Peyer's patch (tissue), 4 donors: ENCODE data around the gene BTN2A1. TPM values are rescaled to one million over a fixed set of nuclear protein-coding genes. Genes with fewer than 3 reads are reported as not detected.
"Not testable (repeated sequence)": the region's sequence is repeated elsewhere in the genome, so short reads cannot be mapped to it uniquely, and the experiment has no call there.

Experiments
- DNase-seq, 3 donors: peaks; one replicate each; pipeline ENCODE4 v3.0.0-alpha.2; 2017 to 2019
- H3K27ac ChIP-seq, 4 donors: fragments of 200-600 bp; sonication (generic); one replicate each; pipeline ENCODE4 v1.5.1; 2016 to 2019
- H3K27me3 ChIP-seq, 2 donors: fragments of 200-600 bp; sonication (generic); one replicate each; pipeline ENCODE4 v1.5.1; 2019
- H3K36me3 ChIP-seq, 3 donors: fragments of 200-600 bp; sonication (generic); one replicate each; pipeline ENCODE4 v1.5.1; 2016 to 2019
- H3K4me1 ChIP-seq, 4 donors: fragments of 200-600 bp; sonication (generic); one replicate each; pipeline ENCODE4 v1.5.1; 2016 to 2019
- H3K4me3 ChIP-seq, 4 donors: fragments of 200-600 bp; sonication (generic); 1 replicate in 3 of 4; 2 replicates in 1 of 4; pipeline ENCODE4 v1.5.1; 2016 to 2019; ENCODE audit warnings: mild to moderate bottlenecking in 1 of 4
- H3K9me3 ChIP-seq, 4 donors: fragments of 200-600 bp; sonication (generic); one replicate each; pipeline ENCODE4 v1.5.1; 2016 to 2019; ENCODE audit warnings: mild to moderate bottlenecking in 1 of 4
- POLR2A ChIP-seq, 2 donors: fragments of 450-650 bp; IDR thresholded peaks; one replicate each; pipeline ENCODE4 v1.5.1; 2017; ENCODE audit warnings: antibody characterized with exemption in 2 of 2, mild to moderate bottlenecking in 2 of 2, moderate library complexity in 2 of 2
- total RNA-seq, 4 donors: library from RNA; depleted of rRNA; stranded (reverse); fragments of >200 nt; gene quantifications; one replicate each; pipeline ENCODE4 v1.1.0, GENCODE V29; 2016
- TF ChIP-seq, protein P1 (sequence below), 6 experiments: fragments of 450-650 bp in 4 of 6; fragments of 200-600 bp in 2 of 6; sonication (generic) in 1 of 6; IDR thresholded peaks; one replicate each; pipeline ENCODE4 v1.5.1; 2017 to 2019; ENCODE audit warnings: antibody characterized with exemption in 6 of 6, mild to moderate bottlenecking in 3 of 6, moderate library complexity in 1 of 6

The BTN2A1 gene
- total RNA-seq, 4 donors from 2014 or later, result 19.6 to 38.0 (median 33.4) TPM

DNA sequence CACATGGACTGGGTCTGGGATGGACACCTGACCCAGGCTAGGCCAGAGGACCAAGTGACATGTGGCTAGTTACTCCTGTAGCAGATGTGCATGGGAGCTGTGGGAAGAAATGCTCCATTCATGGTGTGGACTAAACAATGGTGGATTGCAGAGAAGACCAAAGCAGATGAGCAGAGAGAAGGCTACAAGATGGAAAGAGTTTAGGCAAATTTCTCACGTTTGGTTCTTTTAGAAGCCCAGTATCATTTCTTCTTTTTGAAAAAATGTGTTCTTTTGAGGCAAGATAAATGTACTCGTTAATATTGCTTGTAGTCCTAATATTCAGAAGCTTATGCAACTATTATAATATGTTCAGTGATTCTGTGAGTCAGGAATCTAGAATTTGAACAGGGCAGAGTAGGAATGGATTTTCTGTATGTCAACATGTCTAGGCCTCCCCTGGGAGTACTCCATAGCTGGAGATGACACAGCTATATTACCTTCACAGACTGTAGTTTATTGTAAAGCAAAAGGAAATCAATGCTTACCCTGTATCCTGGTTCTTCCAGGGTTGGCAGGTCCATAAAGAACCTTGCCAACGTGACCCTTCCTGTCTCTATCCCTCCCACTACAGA, 2.3 kb upstream of the BTN2A1 start:
- TF ChIP-seq, protein P1, sequence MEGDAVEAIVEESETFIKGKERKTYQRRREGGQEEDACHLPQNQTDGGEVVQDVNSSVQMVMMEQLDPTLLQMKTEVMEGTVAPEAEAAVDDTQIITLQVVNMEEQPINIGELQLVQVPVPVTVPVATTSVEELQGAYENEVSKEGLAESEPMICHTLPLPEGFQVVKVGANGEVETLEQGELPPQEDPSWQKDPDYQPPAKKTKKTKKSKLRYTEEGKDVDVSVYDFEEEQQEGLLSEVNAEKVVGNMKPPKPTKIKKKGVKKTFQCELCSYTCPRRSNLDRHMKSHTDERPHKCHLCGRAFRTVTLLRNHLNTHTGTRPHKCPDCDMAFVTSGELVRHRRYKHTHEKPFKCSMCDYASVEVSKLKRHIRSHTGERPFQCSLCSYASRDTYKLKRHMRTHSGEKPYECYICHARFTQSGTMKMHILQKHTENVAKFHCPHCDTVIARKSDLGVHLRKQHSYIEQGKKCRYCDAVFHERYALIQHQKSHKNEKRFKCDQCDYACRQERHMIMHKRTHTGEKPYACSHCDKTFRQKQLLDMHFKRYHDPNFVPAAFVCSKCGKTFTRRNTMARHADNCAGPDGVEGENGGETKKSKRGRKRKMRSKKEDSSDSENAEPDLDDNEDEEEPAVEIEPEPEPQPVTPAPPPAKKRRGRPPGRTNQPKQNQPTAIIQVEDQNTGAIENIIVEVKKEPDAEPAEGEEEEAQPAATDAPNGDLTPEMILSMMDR (IDR thresholded peaks at IDR 0.05), result no peak
- no peak for TF ChIP-seq POLR2A (IDR thresholded peaks at IDR 0.05)
- Histone ChIP-seq H3K4me3 (no peak overlapping the region), H3K27ac (no peak overlapping the region), H3K4me1 (peaks cover 0 to 21% (median 7%) of the 10 kb centered on the region in 4 donors), H3K9me3 (no peaks in the 10 kb centered on the region), H3K27me3 (no peaks in the 10 kb centered on the region), H3K36me3 (peaks cover 0 to 17% (median 0%) of the 10 kb centered on the region in 3 donors)
- no peak for DNase-seq

DNA sequence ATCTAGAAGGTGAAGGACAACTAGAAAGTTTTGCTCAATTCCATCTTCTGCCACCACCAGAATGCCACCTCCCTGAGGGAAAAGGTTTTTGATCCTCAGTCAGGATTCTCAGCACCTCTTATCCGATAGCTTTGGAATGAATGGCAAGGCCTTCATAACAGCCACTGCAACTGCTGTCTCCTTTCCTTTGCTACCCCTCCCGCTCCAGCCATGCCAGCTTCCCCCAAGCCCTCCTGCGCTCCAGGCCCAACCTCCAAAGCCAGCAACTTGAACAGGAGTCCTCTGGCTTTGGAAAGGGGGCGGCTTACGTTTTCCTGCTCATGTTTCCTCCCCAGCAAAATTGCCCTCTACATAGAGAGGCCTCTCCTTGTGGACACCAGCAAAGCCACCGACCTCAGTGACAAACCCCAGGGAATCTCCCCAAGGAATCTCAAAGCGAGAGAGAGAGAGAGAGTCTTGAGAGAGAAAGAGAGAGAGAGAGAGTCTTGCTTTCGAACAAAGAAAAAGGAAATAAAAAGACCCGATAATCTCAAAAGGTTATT, 420 bp upstream of the BTN2A1 start:
- Histone ChIP-seq H3K4me3 (peak overlapping the region; percentile 54 to 92 (median 81)), H3K4me1 (peaks cover 3 to 39% (median 14%) of the 10 kb centered on the region in 4 donors), H3K27me3 (no peaks in the 10 kb centered on the region), H3K36me3 (peaks cover 0 to 20% (median 0%) of the 10 kb centered on the region in 3 donors), H3K27ac (peak overlapping the region; percentile 85 to 94 (median 91)), H3K9me3 (no peaks in the 10 kb centered on the region)
- peak in 1 of 3 donors; percentile 61 for DNase-seq
- no peak for TF ChIP-seq POLR2A (IDR thresholded peaks at IDR 0.05)
- TF ChIP-seq, protein P1 (IDR thresholded peaks at IDR 0.05), result peak in 1 of 6 experiments; percentile 14

DNA sequence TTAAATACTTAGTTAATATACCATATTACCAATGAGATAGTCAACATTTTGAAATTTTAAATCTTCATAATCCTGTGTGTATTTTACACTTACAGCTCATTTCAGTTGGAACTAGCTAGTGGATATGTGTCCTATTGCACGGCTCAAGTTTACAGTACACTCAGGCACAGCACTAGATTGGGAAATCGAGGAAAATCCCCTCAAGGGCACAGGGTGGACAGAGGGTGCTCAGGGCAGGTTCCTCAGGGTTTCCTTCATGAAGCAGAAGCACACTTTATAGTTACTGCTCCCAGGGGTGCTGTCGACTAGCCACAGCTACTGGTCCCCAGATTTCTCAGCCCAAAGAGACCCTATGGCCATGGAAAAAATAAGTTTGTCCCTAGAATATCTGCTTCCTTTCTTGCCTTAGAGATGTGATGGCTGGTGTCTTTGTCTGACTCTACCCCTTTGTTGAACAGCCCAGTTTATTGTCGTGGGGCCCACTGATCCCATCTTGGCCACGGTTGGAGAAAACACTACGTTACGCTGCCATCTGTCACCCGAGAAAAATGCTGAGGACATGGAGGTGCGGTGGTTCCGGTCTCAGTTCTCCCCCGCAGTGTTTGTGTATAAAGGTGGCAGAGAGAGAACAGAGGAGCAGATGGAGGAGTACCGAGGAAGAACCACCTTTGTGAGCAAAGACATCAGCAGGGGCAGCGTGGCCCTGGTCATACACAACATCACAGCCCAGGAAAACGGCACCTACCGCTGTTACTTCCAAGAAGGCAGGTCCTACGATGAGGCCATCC, 1.5 kb downstream of the BTN2A1 start:
- peak overlapping the region in 3 of 4 donors; percentile 73 to 92 (median 89) for H3K4me3 ChIP-seq
- no peaks in the 10 kb centered on the region for H3K9me3 ChIP-seq
- peaks cover 0 to 39% (median 0%) of the 10 kb centered on the region in 3 donors for H3K36me3 ChIP-seq
- H3K27me3 ChIP-seq, result no peaks in the 10 kb centered on the region
- no peak for DNase-seq
- TF ChIP-seq, protein P1 (IDR thresholded peaks at IDR 0.05), result no peak
- TF ChIP-seq POLR2A (IDR thresholded peaks at IDR 0.05), result no peak
- peak overlapping the region in 1 of 4 donors; percentile 94 for H3K27ac ChIP-seq
- peaks cover 3 to 44% (median 14%) of the 10 kb centered on the region in 4 donors for H3K4me1 ChIP-seq

DNA sequence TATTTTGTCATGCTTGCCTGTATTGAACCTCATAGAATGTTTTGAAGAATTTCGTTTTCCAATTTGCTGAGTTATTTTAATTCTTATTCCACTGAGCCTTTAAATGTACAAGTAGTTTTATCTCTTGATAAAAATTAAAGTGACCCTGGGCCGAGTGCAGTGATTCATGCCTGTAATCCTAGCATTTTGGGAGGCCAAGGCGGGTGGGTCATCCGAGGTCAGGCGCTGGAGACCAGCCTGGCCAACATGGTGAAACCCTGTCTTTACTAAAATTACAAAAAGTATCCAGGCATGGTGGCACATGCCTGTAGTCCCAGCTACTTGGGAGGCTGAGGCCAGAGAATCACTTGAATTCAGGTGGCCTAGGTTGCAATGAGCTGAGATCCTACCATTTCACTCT, 3.6 kb downstream of the BTN2A1 start:
- H3K27me3 ChIP-seq, H3K27ac ChIP-seq, H3K4me3 ChIP-seq, H3K9me3 ChIP-seq, DNase-seq: not testable (repeated sequence)
- H3K36me3 ChIP-seq, result peaks cover 0 to 60% (median 5%) of the 10 kb centered on the region in 3 donors
- H3K4me1 ChIP-seq, result peaks cover 3 to 44% (median 14%) of the 10 kb centered on the region in 4 donors

DNA sequence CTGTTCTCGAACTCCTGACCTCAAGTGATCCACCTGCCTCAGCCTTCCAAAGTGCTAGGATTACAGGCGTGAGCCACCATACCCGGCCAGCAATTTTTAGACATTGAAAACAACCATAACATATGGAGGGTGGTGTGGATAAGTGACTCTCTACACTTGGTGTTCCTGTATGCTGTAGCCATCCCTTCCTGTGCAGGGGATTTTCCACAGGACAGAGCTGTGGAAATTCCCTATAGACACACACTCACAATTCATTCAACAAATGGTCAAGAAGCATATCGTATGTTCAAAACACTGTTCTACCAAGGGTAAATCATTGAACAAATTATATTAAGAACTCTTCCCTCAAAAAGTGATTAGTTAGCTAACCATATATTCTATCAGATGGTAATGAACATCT, 6.3 kb downstream of the BTN2A1 start:
- H3K9me3 ChIP-seq, result no peaks in the 10 kb centered on the region
- TF ChIP-seq, protein P1 (IDR thresholded peaks at IDR 0.05), result no peak
- no peak for TF ChIP-seq POLR2A (IDR thresholded peaks at IDR 0.05)
- no peak for DNase-seq
- H3K4me3 ChIP-seq, result no peak overlapping the region
- H3K4me1 ChIP-seq, result peaks cover 3 to 37% (median 13%) of the 10 kb centered on the region in 4 donors
- peaks cover 0 to 87% (median 5%) of the 10 kb centered on the region in 3 donors for H3K36me3 ChIP-seq
- no peaks in the 10 kb centered on the region for H3K27me3 ChIP-seq
- H3K27ac ChIP-seq, result no peak overlapping the region
